Liver (tissue), 9 donors: Measurements from ENCODE around the gene PATJ. TPM values are rescaled to one million over a fixed set of nuclear protein-coding genes. Genes with fewer than 3 reads are reported as not detected.

ENCODE experiments used
- DNase-seq: peaks from one replicate; pipeline ENCODE4 v3.0.0-alpha.2; 2017; ENCODE audit warnings: low spot score
- H3K27ac ChIP-seq, 2 donors: one replicate each; pipeline ENCODE4 v1.7.0; 2013; ENCODE audit warnings: inconsistent platforms in 2 of 2, low read length in 2 of 2, control low read depth in 1 of 2, low read depth in 1 of 2, mild to moderate bottlenecking in 1 of 2
- H3K27me3 ChIP-seq, 4 donors: one replicate each; pipeline versions ENCODE4 v1.6.1 to v1.7.0; 2013; ENCODE audit warnings: low read length in 3 of 4, inconsistent platforms in 1 of 4, mild to moderate bottlenecking in 1 of 4, moderate library complexity in 1 of 4; ENCODE audit not compliant: control insufficient read depth in 4 of 4, insufficient read depth in 4 of 4
- H3K36me3 ChIP-seq, 4 donors: one replicate each; pipeline versions ENCODE4 v1.6.1 to v1.7.0; 2013; ENCODE audit warnings: low read length in 3 of 4, mild to moderate bottlenecking in 3 of 4, low read depth in 1 of 4, moderate library complexity in 1 of 4; ENCODE audit not compliant: control insufficient read depth in 4 of 4, insufficient read depth in 3 of 4
- H3K4me1 ChIP-seq, 4 donors: one replicate each; pipeline versions ENCODE4 v1.6.1 to v1.7.0; 2013; ENCODE audit warnings: low read length in 3 of 4, mild to moderate bottlenecking in 3 of 4, moderate library complexity in 1 of 4; ENCODE audit not compliant: control insufficient read depth in 4 of 4, insufficient read depth in 4 of 4
- H3K4me3 ChIP-seq, 3 donors: one replicate each; pipeline versions ENCODE4 v1.6.1 to v1.7.0; 2013; ENCODE audit warnings: low read length in 3 of 3, control low read depth in 1 of 3, low read depth in 1 of 3, mild to moderate bottlenecking in 1 of 3
- H3K9ac ChIP-seq, 2 donors: one replicate each; pipeline ENCODE4 v1.7.0; 2013; ENCODE audit warnings: low read length in 2 of 2, mild to moderate bottlenecking in 2 of 2, moderate library complexity in 2 of 2, control low read depth in 1 of 2, low read depth in 1 of 2
- H3K9me3 ChIP-seq, 4 donors: one replicate each; pipeline versions ENCODE4 v1.6.1 to v1.7.0; 2013; ENCODE audit warnings: low read length in 3 of 4; ENCODE audit not compliant: control insufficient read depth in 4 of 4
- ATF3 ChIP-seq: IDR thresholded peaks from 2 replicates; pipeline ENCODE4 v1.6.1; 2016; ENCODE audit warnings: antibody characterized with exemption
- CTCF ChIP-seq: fragments of 150-350 bp; IDR thresholded peaks from 2 replicates; pipeline ENCODE4 v1.5.1; 2017; ENCODE audit warnings: improper control_type of control experiment, low read depth, low read length; ENCODE audit not compliant: missing input control
- EGR1 ChIP-seq, 2 donors: IDR thresholded peaks; 2 replicates each; pipeline ENCODE4 v1.6.1; 2016 to 2018; ENCODE audit warnings: antibody characterized with exemption in 2 of 2, low read depth in 2 of 2
- FOXA1 ChIP-seq: IDR thresholded peaks from 2 replicates; pipeline ENCODE4 v1.6.1; 2016; ENCODE audit warnings: antibody characterized with exemption
- FOXA2 ChIP-seq: IDR thresholded peaks from 2 replicates; pipeline ENCODE4 v1.6.1; 2016; ENCODE audit warnings: antibody characterized with exemption
- GABPA ChIP-seq, 2 donors: IDR thresholded peaks in 1 of 2; conservative IDR thresholded peaks in 1 of 2; 2 replicates each; pipeline ENCODE4 v1.6.1; 2016; ENCODE audit warnings: antibody characterized with exemption in 2 of 2, mild to moderate bottlenecking in 1 of 2, moderate library complexity in 1 of 2
- HNF4A ChIP-seq, 2 donors: conservative IDR thresholded peaks; 2 replicates each; pipeline ENCODE4 v1.6.1; 2016; ENCODE audit warnings: antibody characterized with exemption in 2 of 2, mild to moderate bottlenecking in 2 of 2
- HNF4G ChIP-seq: IDR thresholded peaks from 2 replicates; pipeline ENCODE4 v1.6.1; 2016; ENCODE audit warnings: antibody characterized with exemption
- JUND ChIP-seq, 2 donors: IDR thresholded peaks; 2 replicates each; pipeline ENCODE4 v1.6.1; 2016; ENCODE audit warnings: antibody characterized with exemption in 2 of 2
- MAX ChIP-seq: IDR thresholded peaks from 2 replicates; pipeline ENCODE4 v1.6.1; 2016; ENCODE audit warnings: antibody characterized with exemption
- NR2F2 ChIP-seq: IDR thresholded peaks from 2 replicates; pipeline ENCODE4 v1.6.1; 2016; ENCODE audit warnings: antibody characterized with exemption
- RAD21 ChIP-seq, 2 donors: IDR thresholded peaks; 2 replicates each; pipeline ENCODE4 v1.6.1; 2016; ENCODE audit warnings: antibody characterized with exemption in 2 of 2, mild to moderate bottlenecking in 2 of 2
- REST ChIP-seq: IDR thresholded peaks from 2 replicates; pipeline ENCODE4 v1.6.1; 2016; ENCODE audit warnings: antibody characterized with exemption, mild to moderate bottlenecking
- RXRA ChIP-seq, 2 donors: IDR thresholded peaks; 2 replicates each; pipeline ENCODE4 v1.6.1; 2017 to 2018; ENCODE audit warnings: antibody characterized with exemption in 2 of 2, mild to moderate bottlenecking in 1 of 2
- SP1 ChIP-seq: IDR thresholded peaks from 2 replicates; pipeline ENCODE4 v1.6.1; 2018; ENCODE audit warnings: antibody characterized with exemption, mild to moderate bottlenecking
- TAF1 ChIP-seq: conservative IDR thresholded peaks from 2 replicates; pipeline ENCODE4 v1.6.1; 2016; ENCODE audit warnings: antibody characterized with exemption, mild to moderate bottlenecking
- YY1 ChIP-seq: IDR thresholded peaks from 2 replicates; pipeline ENCODE4 v1.6.1; 2016; ENCODE audit warnings: antibody characterized with exemption, mild to moderate bottlenecking
- ZBTB33 ChIP-seq: IDR thresholded peaks from 2 replicates; pipeline ENCODE4 v1.6.1; 2016; ENCODE audit warnings: antibody characterized with exemption
- WGBS: extraction: QIAGEN DNeasy Blood & Tissue Kit; methylation state at CpG from one replicate; pipeline ENCODE4 v1.1.7; 2013; 5-methylcytosine and 5-hydroxymethylcytosine counted together
- polyA plus RNA-seq, 2 donors: library from polyadenylated mRNA; stranded (reverse) in 1 of 2; unstranded in 1 of 2; fragments of 200-250 nt in 1 of 2; fragments of >200 nt in 1 of 2; fragmentation: Nextera tagmentation in 1 of 2; extraction: Ambion mirVana in 1 of 2; gene quantifications; one replicate each; pipeline versions ENCODE4 v1.2.1 to v1.2.3, GENCODE V29; 2013 to 2015
- total RNA-seq, 2 donors: library from RNA; depleted of rRNA; stranded (reverse); fragments of >200 nt; gene quantifications; one replicate each; pipeline ENCODE4 v1.2.3, GENCODE V29; 2014
- donor health status: healthy.
- donor health status: healthy.
- donor health status: healthy.
- donor health status: healthy.
- donor health status: healthy.

PATJ gene
- total and polyA plus RNA-seq, 4 donors: 5.7 to 29.8 (median 9.0) TPM

GRCh38 chr1:61979729-61980128 lies 237.4 kb downstream of the PATJ start:
- H3K9me3 ChIP-seq: no peaks in the 10 kb centered on the region
- 90% methylated on average over 4 of the region's 4 CpGs for WGBS
- H3K4me3 ChIP-seq: no peak overlapping the region

More at GRCh38 chr1:61979729-61980128, 237.4 kb downstream of the PATJ start:
- no peak for TF ChIP-seq HNF4G
- TF ChIP-seq RXRA (IDR thresholded peaks at IDR 0.05): no peak
- no peak for TF ChIP-seq FOXA2
- no peak for TF ChIP-seq SP1
- TF ChIP-seq RAD21 (IDR thresholded peaks at IDR 0.05): no peak
- no peak for TF ChIP-seq MAX
- no peak for TF ChIP-seq YY1
- TF ChIP-seq TAF1: no peak
- TF ChIP-seq JUND (IDR thresholded peaks at IDR 0.05): no peak
- no peak for TF ChIP-seq CTCF
- TF ChIP-seq FOXA1: no peak
- TF ChIP-seq GABPA (IDR thresholded peaks at IDR 0.05 in 1 of 2, conservative IDR thresholded peaks at IDR 0.05 in 1 of 2): no peak
- TF ChIP-seq NR2F2: no peak
- no peak for TF ChIP-seq ATF3
- TF ChIP-seq REST: no peak
- no peak for TF ChIP-seq HNF4A (conservative IDR thresholded peaks at IDR 0.05)
- no peak for TF ChIP-seq ZBTB33
- no peak for TF ChIP-seq EGR1 (IDR thresholded peaks at IDR 0.05; ENCODE audit: low read depth in 2 of 2)
- no peak for DNase-seq
- H3K27ac ChIP-seq: no peak overlapping the region
- H3K27me3 ChIP-seq: no peaks in the 10 kb centered on the region
- no peaks in the 10 kb centered on the region for H3K36me3 ChIP-seq
- H3K4me1 ChIP-seq: peaks cover 0 to 4% (median 0%) of the 10 kb centered on the region in 4 donors
- H3K9ac ChIP-seq: no peak overlapping the region
